HG02798 (cell line): Measurements from ENCODE around the gene LPIN3.

Source experiments
- ATAC-seq: cut with Tn5 transposase; IDR thresholded peaks from one replicate; pipeline ENCODE4 v1.9.1; 2021; ENCODE audit warnings: mild to moderate bottlenecking; ENCODE audit not compliant: unreplicated experiment, poor library complexity

The LPIN3 gene

DNA sequence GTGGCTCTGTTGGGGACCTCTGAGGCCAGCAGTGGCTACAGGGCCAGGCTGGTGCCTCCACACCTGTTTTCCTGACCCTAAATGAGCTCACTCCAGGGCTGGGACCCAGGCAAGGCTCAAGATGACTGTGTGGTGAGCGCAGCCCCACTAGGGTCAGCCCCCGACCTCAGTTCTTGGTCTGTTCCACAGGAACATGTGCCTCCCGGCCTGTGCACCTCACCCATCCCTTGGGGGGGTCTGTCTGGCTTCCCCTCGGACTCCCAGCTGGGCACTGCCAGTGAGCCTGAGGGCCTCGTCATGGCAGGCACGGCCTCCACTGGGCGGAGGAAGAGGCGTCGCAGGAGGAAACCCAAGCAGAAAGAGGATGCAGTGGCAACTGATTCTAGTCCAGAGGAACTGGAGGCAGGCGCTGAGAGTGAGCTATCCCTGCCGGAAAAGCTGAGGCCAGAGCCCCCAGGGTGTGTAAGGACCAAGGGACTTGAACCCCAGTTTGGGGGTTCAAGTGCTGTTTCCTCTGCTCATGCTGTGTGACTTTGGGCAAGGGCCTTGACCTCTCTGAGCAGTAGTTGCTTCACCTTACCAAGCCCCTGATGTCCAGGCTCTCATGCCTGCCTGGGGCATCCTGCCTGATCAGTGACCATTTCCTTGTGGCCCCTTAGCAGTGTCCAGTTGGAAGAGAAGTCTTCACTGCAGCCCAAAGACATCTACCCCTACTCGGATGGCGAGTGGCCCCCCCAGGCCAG lies 8.0 kb downstream of the LPIN3 start:
- ATAC-seq: no peak

- no peak for ATAC-seq
Observed at GRCh38 chr20:41349266-41349665, 8.6 kb downstream of the LPIN3 start.

DNA sequence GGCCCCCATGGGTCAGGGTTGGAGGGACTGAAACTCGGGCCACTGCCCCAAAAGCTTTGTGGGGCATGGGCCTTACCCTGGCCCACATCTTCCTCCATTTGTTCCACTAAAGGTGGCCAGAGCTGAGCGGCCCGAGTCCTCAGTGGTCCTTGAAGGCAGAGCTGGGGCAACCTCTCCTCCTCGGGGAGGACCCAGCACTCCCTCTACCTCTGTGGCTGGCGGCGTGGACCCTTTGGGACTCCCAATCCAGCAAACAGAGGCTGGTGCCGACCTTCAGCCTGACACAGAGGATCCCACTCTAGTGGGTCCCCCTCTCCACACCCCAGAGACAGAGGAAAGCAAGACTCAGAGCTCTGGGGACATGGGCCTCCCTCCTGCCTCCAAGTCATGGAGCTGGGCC lies 9.3 kb downstream of the LPIN3 start:
- ATAC-seq: no peak

DNA sequence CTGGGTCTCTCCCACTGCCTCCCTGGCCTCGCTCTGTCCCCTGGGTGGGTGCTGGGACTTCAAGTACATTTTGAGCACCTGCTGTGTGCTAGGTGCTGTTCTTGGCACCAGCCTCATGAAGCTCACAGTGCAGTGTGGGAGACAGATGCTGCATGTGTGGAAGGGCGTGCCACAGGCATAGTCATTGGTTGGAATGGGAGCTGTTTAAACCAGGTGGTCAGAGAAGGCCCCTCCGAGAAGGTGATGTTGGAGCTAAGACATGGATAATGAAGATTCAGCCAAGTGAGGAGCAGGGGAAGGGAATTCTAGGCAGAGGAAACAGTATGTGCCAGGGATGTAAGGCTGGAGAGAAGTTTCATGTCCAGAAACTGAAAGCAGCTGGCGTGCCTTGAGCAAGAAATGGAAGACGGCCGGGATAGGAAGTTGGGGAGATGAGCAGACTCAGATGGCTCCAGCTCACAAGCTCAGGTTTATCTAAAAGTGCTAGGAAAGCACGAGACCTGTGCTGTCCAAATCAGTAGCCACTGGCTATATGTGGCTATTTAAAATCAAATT lies 9.9 kb downstream of the LPIN3 start:
- ATAC-seq: no peak

DNA sequence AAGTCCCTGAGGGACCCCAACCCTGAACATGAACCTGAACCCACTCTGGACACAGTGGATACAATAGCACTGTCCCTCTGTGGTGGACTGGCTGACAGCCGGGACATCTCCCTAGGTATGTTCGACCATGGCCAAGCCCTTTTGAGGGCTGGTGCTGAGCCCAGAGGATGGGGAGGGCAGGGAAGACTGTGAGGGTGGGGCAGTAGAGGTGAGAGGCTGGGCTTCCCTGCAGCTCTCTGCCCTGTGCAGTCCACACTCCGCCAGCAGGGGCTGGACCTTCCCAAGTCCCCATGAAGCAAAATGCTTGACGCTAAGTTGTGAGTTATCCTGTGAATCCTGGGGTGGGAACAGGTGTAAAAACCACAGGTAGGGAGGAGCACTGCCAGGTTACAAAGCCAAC lies 11.5 kb downstream of the LPIN3 start:
- ATAC-seq: no peak

DNA sequence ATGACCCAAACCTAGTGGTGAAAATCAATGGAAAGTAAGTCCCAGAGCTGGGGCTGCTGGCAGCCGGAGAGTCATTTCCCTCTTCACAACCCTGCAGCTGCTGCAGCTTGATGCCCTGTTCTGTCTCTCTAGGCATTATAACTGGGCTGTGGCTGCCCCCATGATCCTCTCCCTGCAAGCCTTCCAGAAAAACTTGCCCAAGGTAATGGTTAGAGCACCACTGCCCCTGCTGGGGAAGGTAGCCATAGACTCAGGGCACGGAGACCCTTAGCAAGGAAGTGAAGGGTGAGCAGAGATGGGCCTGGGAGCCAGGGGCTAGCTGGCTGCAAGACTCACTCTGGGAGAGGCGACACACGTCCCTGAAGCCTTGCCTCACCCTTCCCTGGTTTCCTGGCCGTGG lies 12.0 kb downstream of the LPIN3 start:
- no peak for ATAC-seq

- ATAC-seq: no peak
Observed at GRCh38 chr20:41353530-41353929, 12.9 kb downstream of the LPIN3 start.

GRCh38 chr20:41355192-41355591 lies 14.6 kb downstream of the LPIN3 start:
- no peak for ATAC-seq

DNA sequence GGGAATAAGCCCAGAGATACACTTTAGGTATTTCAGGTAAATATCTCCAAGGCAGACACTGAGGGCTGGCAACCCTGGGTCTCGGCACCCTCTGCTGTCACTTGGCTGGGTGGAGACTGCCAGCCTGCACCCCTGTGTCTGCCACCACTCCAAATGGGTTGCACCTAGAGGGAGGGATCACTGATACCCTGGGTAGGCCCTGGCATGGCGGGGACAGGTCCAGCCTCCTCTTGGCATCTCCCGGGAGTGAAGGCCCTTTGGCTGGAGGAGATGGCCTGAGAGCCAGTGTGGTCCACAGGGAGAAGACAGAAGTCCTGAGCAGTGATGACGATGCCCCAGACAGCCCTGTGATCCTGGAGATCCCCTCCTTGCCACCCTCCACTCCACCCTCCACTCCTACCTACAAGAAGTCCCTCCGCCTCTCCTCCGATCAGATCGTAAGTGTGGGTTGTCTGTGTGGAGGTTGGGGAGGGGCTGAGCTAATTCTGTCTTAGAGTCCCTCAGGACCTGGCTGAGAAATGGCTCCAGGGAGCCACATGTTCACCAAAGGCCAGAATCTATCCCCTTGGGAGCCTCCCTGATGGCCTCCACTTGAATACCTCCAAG lies 15.1 kb downstream of the LPIN3 start:
- no peak for ATAC-seq

DNA sequence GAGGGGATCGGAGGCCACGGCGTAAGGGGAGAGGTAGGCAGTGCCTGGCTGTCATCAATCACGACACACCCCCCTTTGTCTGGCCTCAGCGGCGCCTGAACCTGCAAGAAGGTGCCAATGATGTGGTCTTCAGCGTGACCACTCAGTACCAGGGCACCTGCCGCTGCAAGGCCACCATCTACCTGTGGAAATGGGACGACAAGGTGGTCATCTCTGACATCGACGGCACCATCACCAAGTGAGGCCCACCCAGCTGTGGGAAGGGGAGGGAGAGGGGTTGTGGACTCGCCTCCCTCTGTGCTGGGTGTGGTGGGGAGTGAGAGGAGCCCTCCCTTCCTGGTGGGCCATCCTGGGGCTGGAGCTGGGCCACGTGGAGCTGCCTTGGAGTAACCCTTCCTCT lies 16.3 kb downstream of the LPIN3 start:
- no peak for ATAC-seq

GRCh38 chr20:41357424-41358163 lies 17.0 kb downstream of the LPIN3 start:
- no peak for ATAC-seq

- ATAC-seq: no peak
Observed at GRCh38 chr20:41358230-41358629, 17.6 kb downstream of the LPIN3 start.

DNA sequence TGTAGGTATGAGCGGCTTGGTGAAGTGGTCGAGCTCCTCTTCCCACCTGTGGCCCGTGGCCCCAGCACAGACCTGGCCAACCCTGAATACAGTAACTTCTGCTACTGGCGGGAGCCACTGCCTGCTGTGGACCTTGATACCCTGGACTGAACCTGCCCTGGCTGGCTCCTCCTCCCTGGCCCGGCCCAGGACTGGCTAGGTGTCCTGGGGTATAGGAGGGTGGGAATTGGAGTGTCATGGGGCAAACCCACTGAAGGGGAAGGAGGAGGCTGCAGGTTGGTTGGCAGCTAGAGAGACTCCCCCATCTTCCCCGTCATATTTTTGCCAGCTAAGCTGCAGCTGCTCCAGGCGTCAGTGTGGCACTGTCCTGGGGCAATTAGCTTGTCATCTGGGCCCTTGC lies 18.1 kb downstream of the LPIN3 start:
- ATAC-seq: no peak

DNA sequence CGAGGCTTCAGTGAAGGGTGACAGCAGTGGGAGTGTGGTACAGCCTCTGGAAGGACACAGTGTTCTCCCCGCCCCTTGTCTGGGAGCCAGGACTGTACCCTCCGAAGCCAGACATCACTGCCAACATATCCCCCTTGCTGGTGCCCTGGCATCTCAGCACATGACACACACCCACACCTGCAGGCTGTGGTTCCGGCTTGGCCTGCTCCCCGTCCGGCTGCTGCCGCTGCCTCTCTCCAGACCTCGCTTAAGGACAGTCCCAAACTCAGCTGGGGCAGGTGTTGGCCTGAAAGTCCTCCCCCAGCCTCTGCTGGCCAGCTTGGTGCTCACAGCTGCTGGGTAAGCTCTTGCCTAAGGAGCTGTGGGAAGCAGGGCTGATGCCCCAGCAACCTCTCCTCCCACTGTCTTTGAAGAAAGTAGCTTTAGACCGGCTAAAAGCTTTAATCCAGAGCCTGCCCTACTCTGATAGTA lies 19.0 kb downstream of the LPIN3 start:
- no peak for ATAC-seq

- no peak for ATAC-seq
Observed at GRCh38 chr20:41360831-41361756, 20.5 kb downstream of the LPIN3 start.

GRCh38 chr20:41361757-41362747 lies 21.4 kb downstream of the LPIN3 start:
- no peak for ATAC-seq

GRCh38 chr20:41362748-41363140 lies 22.1 kb downstream of the LPIN3 start:
- no peak for ATAC-seq

- no peak for ATAC-seq
Observed at GRCh38 chr20:41363601-41364000, 23.0 kb downstream of the LPIN3 start.
